BLaER1 treated with 17β-estradiol and CSF1 and Interleukin-3, amounts not matched to agents 10 nM and 100 nM (cell line): ENCODE measurements around the gene MEGF6.

Experiments used
- H3K27ac ChIP-seq, 11 experiments: shearing (Covaris generic); formaldehyde crosslinking; 2 replicates each; pipeline ENCODE4 v1.8.1; 2022
- H3K27me3 ChIP-seq, 11 experiments: shearing (Covaris generic); formaldehyde crosslinking; 2 replicates each; pipeline ENCODE4 v1.8.1; 2022
- H3K36me3 ChIP-seq, 11 experiments: shearing (Covaris generic); formaldehyde crosslinking; 2 replicates each; pipeline ENCODE4 v1.8.1; 2022
- H3K4me1 ChIP-seq, 10 experiments: shearing (Covaris generic); formaldehyde crosslinking; 2 replicates each; pipeline ENCODE4 v1.8.1; 2022
- H3K4me2 ChIP-seq, 11 experiments: shearing (Covaris generic); formaldehyde crosslinking; 2 replicates each; pipeline ENCODE4 v1.8.1; 2022
- H3K4me3 ChIP-seq, 10 experiments: shearing (Covaris generic); formaldehyde crosslinking; 2 replicates each; pipeline ENCODE4 v1.8.1; 2022
- H3K9ac ChIP-seq, 11 experiments: shearing (Covaris generic); formaldehyde crosslinking; 2 replicates each; pipeline ENCODE4 v1.8.1; 2022
- H3K9me3 ChIP-seq, 11 experiments: shearing (Covaris generic); formaldehyde crosslinking; replicated peaks in 1 of 11; 2 replicates each; pipeline ENCODE4 v1.8.1; 2022
- H4K20me1 ChIP-seq, 11 experiments: shearing (Covaris generic); formaldehyde crosslinking; 2 replicates each; pipeline ENCODE4 v1.8.1; 2022
- Cebpa-rat ChIP-seq, 11 experiments: shearing (Covaris generic); IDR thresholded peaks; 2 replicates each; pipeline ENCODE4 v1.8.1; 2022

Gene MEGF6

DNA sequence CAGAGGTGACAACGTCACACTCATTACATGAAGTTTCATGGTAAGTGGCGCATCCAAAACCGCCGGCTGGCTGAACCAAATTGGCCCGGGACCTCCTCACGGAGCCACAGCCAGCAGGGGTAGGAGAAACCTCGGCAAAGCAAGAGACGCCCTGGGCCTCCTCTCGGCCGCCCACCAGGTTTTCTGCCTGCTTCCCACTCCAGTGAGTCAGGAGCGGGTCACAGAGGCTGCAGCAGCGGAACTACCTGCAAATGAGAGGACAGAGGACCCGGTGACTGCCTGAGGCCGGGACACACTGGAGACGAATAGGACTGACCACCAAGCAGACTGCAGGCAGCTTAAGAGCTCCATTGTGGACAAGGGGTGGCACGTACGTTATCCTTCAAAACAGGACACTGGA, 55.0 kb downstream of the MEGF6 start:
- TF ChIP-seq Cebpa-rat (IDR thresholded peaks at IDR 0.05) = no peak
- no peak overlapping the region for H3K9ac ChIP-seq
- H3K4me2 ChIP-seq = no peak overlapping the region
- no peak overlapping the region for H3K4me3 ChIP-seq
- H3K36me3 ChIP-seq = peaks cover 0 to 44% (median 5%) of the 10 kb centered on the region in 11 experiments; a peak in 5 of 22 replicates
- H3K9me3 ChIP-seq = peaks cover 0 to 16% (median 10%) of the 10 kb centered on the region in 11 experiments; a peak in 15 of 22 replicates
- H4K20me1 ChIP-seq = peaks cover 0 to 94% (median 78%) of the 10 kb centered on the region in 11 experiments; a peak in 18 of 22 replicates
- H3K27ac ChIP-seq = no peak overlapping the region
- H3K4me1 ChIP-seq = peaks cover 0 to 12% (median 0%) of the 10 kb centered on the region in 10 experiments; a peak in 3 of 20 replicates
- H3K27me3 ChIP-seq = no peaks in the 10 kb centered on the region

DNA sequence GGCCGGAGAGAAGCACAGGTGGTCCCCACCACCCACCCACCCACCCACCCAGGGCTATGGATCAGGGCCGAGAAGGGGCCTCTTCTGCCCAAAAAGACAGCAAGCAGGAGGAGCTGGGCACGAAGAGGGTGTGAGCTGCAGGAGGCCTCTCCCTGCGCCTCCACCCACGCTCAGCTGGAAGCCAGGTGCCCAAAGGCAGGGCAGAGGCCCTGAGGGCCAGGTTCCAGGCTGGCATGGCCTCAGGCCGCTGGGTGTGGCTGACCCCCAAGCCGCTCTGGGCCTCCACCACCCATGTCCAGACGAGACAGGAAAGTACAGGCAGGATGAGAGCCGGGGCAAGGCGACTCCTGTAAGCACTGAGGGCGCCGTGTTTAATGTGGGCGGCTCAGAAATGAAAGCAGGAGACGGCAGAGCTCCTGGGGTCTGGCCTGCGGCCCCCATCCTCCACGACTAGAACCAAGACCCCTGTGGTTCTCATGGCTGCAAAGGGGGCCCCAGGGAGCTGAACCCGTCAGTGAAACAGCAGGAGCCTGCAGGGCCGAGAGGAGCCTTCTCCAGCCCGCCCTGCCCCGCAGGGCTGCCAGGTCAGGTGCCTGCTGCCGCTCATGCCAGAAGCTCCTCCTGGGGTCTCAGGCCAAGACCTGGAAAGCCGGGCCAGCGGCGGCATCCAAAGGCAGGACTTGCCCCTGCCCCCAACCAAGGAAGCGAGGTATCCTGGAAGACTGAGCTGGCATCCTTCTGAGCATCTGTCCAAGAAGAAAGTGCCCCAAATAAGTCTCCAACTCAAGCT, 56.0 kb downstream of the MEGF6 start:
- Histone ChIP-seq H3K27me3 (no peaks in the 10 kb centered on the region), H3K4me2 (no peak overlapping the region), H3K9me3 (peaks cover 0 to 16% (median 10%) of the 10 kb centered on the region in 11 experiments; a peak in 15 of 22 replicates), H3K4me1 (peaks cover 0 to 12% (median 0%) of the 10 kb centered on the region in 10 experiments; a peak in 3 of 20 replicates), H3K27ac (no peak overlapping the region), H4K20me1 (peaks cover 0 to 94% (median 78%) of the 10 kb centered on the region in 11 experiments; a peak in 18 of 22 replicates), H3K36me3 (peaks cover 0 to 44% (median 5%) of the 10 kb centered on the region in 11 experiments; a peak in 6 of 22 replicates), H3K9ac (no peak overlapping the region), H3K4me3 (no peak overlapping the region)
- TF ChIP-seq Cebpa-rat (IDR thresholded peaks at IDR 0.05) = no peak

DNA sequence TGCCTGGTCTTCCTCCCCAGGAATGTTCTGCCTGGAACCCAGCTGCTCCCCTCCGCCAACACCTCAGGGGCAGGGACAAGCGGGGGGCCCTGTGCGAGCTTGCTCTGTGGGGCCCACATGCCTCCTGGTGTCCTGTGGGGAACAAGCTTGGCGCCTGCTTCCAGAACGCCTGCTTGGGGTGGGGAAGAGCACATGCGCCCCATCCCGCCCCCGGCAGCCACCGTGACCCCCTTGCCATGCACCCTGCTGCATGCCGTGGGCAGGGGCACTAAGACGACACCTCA, 57.4 kb downstream of the MEGF6 start:
- Histone ChIP-seq H4K20me1 (peaks cover 0 to 97% (median 90%) of the 10 kb centered on the region in 11 experiments; a peak in 18 of 22 replicates), H3K36me3 (peaks cover 0 to 55% (median under 1%) of the 10 kb centered on the region in 11 experiments; a peak in 7 of 22 replicates), H3K4me3 (no peak overlapping the region), H3K27ac (no peak overlapping the region), H3K4me1 (peaks cover 0 to 12% (median 0%) of the 10 kb centered on the region in 10 experiments; a peak in 4 of 20 replicates), H3K4me2 (no peak overlapping the region), H3K9me3 (peaks cover 0 to 10% (median 5%) of the 10 kb centered on the region in 11 experiments; a peak in 15 of 22 replicates), H3K27me3 (no peaks in the 10 kb centered on the region), H3K9ac (no peak overlapping the region)
- TF ChIP-seq Cebpa-rat (IDR thresholded peaks at IDR 0.05) = no peak

DNA sequence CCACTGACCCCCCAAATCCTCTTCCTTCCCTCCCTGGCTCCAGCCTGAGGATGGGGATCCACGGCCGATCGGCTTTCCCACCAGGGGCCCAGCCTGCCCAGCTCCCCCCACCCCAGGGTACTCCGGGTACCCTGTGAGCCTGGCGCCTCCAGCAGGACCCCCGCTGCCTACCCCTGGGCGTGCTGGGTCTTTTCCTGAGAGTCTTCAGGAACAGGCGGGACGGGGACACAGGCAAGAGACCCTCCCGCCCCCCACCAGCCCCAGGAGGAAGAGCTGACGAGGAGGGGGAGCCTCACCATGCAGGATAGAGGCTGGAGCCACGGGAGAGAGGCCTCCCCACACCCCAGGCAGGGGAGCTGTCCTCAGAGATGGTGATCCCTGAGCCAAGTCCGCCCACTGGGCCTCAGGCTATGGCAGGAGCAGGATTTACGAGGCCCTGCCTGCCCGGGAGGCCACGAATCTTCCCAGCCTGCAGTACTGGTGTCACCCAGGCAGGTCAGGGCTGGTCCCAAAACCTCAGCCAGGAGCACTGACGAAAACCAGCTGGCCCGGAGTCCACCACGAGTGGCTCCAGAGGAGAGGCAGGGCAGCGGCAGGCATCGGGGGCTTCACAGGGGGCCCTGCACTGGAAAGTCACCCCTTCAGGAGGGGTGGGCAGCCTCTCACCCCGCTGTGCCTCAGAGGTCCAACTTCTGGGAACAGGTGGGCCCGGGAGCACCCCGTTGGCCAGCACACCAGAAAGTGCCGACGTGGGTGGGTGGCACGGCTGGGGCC, 58.0 kb downstream of the MEGF6 start:
- peaks cover 0 to 52% (median 0%) of the 10 kb centered on the region in 11 experiments; a peak in 6 of 22 replicates for H3K36me3 ChIP-seq
- H3K4me2 ChIP-seq = no peak overlapping the region
- H4K20me1 ChIP-seq = peaks cover 0 to 97% (median 92%) of the 10 kb centered on the region in 11 experiments; a peak in 18 of 22 replicates
- H3K4me1 ChIP-seq = peaks cover 0 to 9% (median 2%) of the 10 kb centered on the region in 10 experiments; a peak in 14 of 20 replicates
- no peak overlapping the region for H3K4me3 ChIP-seq
- H3K27ac ChIP-seq = no peak overlapping the region
- H3K27me3 ChIP-seq = no peaks in the 10 kb centered on the region
- H3K9ac ChIP-seq = no peak overlapping the region
- no peak for TF ChIP-seq Cebpa-rat (IDR thresholded peaks at IDR 0.05)
- H3K9me3 ChIP-seq = peaks cover 0 to 4% (median under 1%) of the 10 kb centered on the region in 11 experiments; a peak in 10 of 22 replicates

DNA sequence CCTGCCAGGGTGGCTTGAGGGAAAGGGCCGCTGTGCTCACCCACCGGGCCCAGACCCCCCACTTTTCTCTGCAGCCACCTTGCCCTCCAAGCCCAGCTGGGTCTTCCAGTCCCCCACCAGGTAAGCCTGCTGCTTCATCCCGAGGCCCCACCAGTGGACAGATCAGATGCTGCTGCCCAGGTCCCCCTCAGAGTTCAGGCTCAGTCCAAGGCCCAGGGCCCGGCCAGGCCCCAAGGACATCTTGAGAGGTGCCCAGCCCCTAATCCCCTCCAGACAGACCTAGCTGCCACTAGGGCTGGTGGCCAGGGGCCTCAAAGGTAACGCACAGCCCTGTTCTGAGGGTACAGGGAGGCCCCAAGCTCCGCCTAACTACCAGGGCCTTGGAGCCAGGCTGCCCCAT, 58.6 kb downstream of the MEGF6 start:
- Histone ChIP-seq H3K4me2 (no peak overlapping the region), H3K4me1 (peaks cover 0 to 9% (median 8%) of the 10 kb centered on the region in 10 experiments; a peak in 17 of 20 replicates), H3K9me3 (no peaks in the 10 kb centered on the region), H3K4me3 (no peak overlapping the region), H3K36me3 (peaks cover 0 to 46% (median 0%) of the 10 kb centered on the region in 11 experiments; a peak in 6 of 22 replicates), H4K20me1 (peaks cover 0 to 98% (median 92%) of the 10 kb centered on the region in 11 experiments; a peak in 18 of 22 replicates), H3K9ac (no peak overlapping the region), H3K27me3 (no peaks in the 10 kb centered on the region), H3K27ac (no peak overlapping the region)
- no peak for TF ChIP-seq Cebpa-rat (IDR thresholded peaks at IDR 0.05)

DNA sequence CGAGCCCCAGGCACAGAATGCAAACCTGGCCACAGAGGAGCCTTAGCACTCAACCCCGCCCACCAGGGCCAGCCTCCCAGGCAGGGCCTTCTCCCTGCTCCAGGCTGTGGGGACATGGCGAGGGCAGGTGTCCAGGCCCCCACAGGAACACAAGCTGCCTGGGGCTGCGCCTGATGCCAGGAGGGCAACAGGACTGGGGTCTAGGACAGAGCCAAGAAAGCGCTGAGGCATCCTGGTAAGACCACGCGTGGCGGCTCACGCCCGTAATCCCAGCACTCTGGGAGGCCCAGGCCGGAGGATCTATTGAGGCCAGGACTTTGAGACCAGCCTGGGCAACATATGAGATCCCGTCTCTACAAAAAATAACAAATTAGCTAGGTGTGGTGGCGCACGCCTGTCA, 59.1 kb downstream of the MEGF6 start:
- Histone ChIP-seq H3K27me3 (no peaks in the 10 kb centered on the region), H3K4me1 (peaks cover 5 to 15% (median 14%) of the 10 kb centered on the region in 10 experiments)

DNA sequence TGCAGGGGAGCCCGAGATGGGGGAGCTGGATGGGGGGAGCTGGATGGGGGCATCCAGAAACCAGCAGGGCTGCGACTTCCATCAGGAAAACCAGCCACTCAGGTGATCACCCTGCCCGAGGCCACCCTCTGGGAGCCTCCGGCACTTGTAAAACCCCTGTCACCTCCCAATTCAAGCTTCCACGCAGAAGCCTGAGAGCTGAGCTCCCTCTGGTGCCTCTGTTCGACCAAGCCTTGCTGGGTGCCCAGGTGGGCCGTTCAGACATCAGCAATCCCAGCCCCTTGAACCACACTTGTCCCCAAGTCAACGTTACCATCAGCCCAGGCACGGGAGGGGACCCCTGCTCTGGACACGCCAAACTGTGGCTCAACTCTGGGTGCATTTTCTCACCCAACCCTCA, 59.6 kb downstream of the MEGF6 start:
- peaks cover 8 to 18% (median 17%) of the 10 kb centered on the region in 10 experiments for H3K4me1 ChIP-seq
- peaks cover 0 to 42% (median 0%) of the 10 kb centered on the region in 11 experiments; a peak in 6 of 22 replicates for H3K36me3 ChIP-seq
- no peak overlapping the region for H3K4me2 ChIP-seq
- H3K27ac ChIP-seq = no peak overlapping the region
- H3K9ac ChIP-seq = no peak overlapping the region; a peak in 1 of 22 replicates
- no peaks in the 10 kb centered on the region for H3K27me3 ChIP-seq
- no peak for TF ChIP-seq Cebpa-rat (IDR thresholded peaks at IDR 0.05)
- H3K9me3 ChIP-seq = no peaks in the 10 kb centered on the region
- no peak overlapping the region for H3K4me3 ChIP-seq
- peaks cover 0 to 98% (median 92%) of the 10 kb centered on the region in 11 experiments; a peak in 18 of 22 replicates for H4K20me1 ChIP-seq

More for the DNA sequence above, 59.1 kb downstream of the MEGF6 start:
- Histone ChIP-seq H3K27ac (no peak overlapping the region), H4K20me1 (peaks cover 0 to 98% (median 92%) of the 10 kb centered on the region in 11 experiments; a peak in 18 of 22 replicates), H3K36me3 (peaks cover 0 to 44% (median 0%) of the 10 kb centered on the region in 11 experiments; a peak in 6 of 22 replicates), H3K9ac (no peak overlapping the region; a peak in 1 of 22 replicates), H3K9me3 (no peaks in the 10 kb centered on the region), H3K4me2 (no peak overlapping the region), H3K4me3 (no peak overlapping the region)
- TF ChIP-seq Cebpa-rat (IDR thresholded peaks at IDR 0.05) = no peak

DNA sequence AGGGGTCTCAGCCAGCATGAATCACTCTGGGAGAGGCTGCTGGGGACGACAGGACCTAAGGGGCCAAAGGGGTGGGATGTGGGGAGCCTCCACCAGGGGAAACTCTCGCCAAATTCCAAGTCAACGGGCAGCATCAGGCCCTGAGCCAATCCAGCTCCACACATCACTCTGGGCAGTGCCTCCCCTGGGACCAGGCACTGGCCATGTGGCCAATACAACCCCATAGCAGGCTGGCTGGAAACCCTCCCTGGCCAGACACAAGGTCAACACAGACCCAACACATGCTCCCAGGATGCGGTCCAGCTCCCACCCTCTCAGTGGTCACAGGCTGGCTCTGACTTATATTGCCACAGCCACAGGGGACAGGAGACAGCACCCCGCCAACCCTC, 60.0 kb downstream of the MEGF6 start:
- peaks cover 0 to 38% (median 0%) of the 10 kb centered on the region in 11 experiments; a peak in 5 of 22 replicates for H3K36me3 ChIP-seq
- H3K27me3 ChIP-seq = no peaks in the 10 kb centered on the region
- no peak for TF ChIP-seq Cebpa-rat (IDR thresholded peaks at IDR 0.05)
- peaks cover 0 to 98% (median 91%) of the 10 kb centered on the region in 11 experiments; a peak in 18 of 22 replicates for H4K20me1 ChIP-seq
- H3K4me3 ChIP-seq = no peak overlapping the region
- H3K4me1 ChIP-seq = peaks cover 8 to 18% (median 17%) of the 10 kb centered on the region in 10 experiments
- H3K9me3 ChIP-seq = no peaks in the 10 kb centered on the region
- no peak overlapping the region for H3K9ac ChIP-seq
- no peak overlapping the region for H3K4me2 ChIP-seq
- H3K27ac ChIP-seq = no peak overlapping the region
